IMR-90 (cell line): ENCODE measurements around the gene NFKBIZ. TPM values are rescaled to one million over a fixed set of nuclear protein-coding genes. Genes with fewer than 3 reads are reported as not detected.

ENCODE experiments used
- ATAC-seq: fragments of 200-7000 bp; cut with Tn5 transposase; 2 replicates; pipeline ENCODE4 v1.9.1; 2020; ENCODE audit warnings: low read depth, mild to moderate bottlenecking, moderate library complexity
- BruUV-seq: library from RNA; stranded (reverse); fragments of 400-500 nt; replicated peaks from 2 replicates; lab custom pipeline; 2021; lab: Mats Ljungman, UMichigan
- CTCF ChIA-PET: fragments of 300-600 bp; formaldehyde crosslinking; extraction: SDS; loops from one replicate; lab custom pipeline; 2021; ENCODE audit warnings: antibody characterized with exemption; lab: Yijun Ruan, JAX
- POLR2A ChIA-PET: fragments of 300-600 bp; sonication (Branson Sonifier 250); formaldehyde crosslinking; loops from one replicate; lab custom pipeline; 2022; ENCODE audit warnings: antibody characterized with exemption; ENCODE audit not compliant: unreplicated experiment; lab: Charles Lee
- DNase-seq: peaks from one replicate; pipeline ENCODE4 v3.0.0; 2013
- H2AFZ ChIP-seq: replicated peaks from 2 replicates; pipeline ENCODE3; 2013; ENCODE audit warnings: low read length, mild to moderate bottlenecking; ENCODE audit not compliant: poor library complexity
- H2AK5ac ChIP-seq: 2 replicates; pipeline ENCODE4 v1.6.1; 2013; ENCODE audit warnings: low read depth, low read length, inconsistent platforms
- H2AK9ac ChIP-seq: replicated peaks from 2 replicates; pipeline ENCODE3; 2013; ENCODE audit warnings: mild to moderate bottlenecking, low read depth, low read length, moderate library complexity; ENCODE audit not compliant: poor library complexity
- H2BK120ac ChIP-seq: 2 replicates; pipeline ENCODE4 v1.6.1; 2013; ENCODE audit warnings: low read depth, low read length, inconsistent platforms
- H2BK15ac ChIP-seq: 3 replicates; pipeline ENCODE4 v1.6.1; 2013; ENCODE audit warnings: low read depth, low read length, inconsistent platforms
- H2BK20ac ChIP-seq: 2 replicates; pipeline ENCODE4 v1.6.1; 2013; ENCODE audit warnings: low read depth, mild to moderate bottlenecking, inconsistent platforms, low read length, moderate library complexity
- H2BK5ac ChIP-seq: 2 replicates; pipeline ENCODE4 v1.6.1; 2013; ENCODE audit warnings: mild to moderate bottlenecking, low read depth, low read length, inconsistent platforms; ENCODE audit not compliant: poor library complexity, severe bottlenecking
- H3K14ac ChIP-seq: replicated peaks from 2 replicates; pipeline ENCODE4 v1.6.1; 2013; ENCODE audit warnings: low read depth, low read length, inconsistent platforms
- H3K18ac ChIP-seq: 2 replicates; pipeline ENCODE4 v1.6.1; 2013; ENCODE audit warnings: low read depth, low read length, control low read depth
- H3K23ac ChIP-seq: 2 replicates; pipeline ENCODE4 v1.6.1; 2013; ENCODE audit warnings: low read depth, low read length, inconsistent platforms
- H3K27ac ChIP-seq: 2 replicates; pipeline ENCODE4 v1.5.1; 2013; ENCODE audit warnings: mild to moderate bottlenecking, control low read depth, low read length; ENCODE audit not compliant: insufficient read depth
- H3K27me3 ChIP-seq: 2 replicates; pipeline ENCODE4 v1.6.1; 2013; ENCODE audit warnings: low read length; ENCODE audit not compliant: control insufficient read depth, insufficient read depth
- H3K36me3 ChIP-seq: 2 replicates; pipeline ENCODE4 v1.6.1; 2013; ENCODE audit warnings: low read length, mixed read lengths; ENCODE audit not compliant: control insufficient read depth, insufficient read depth
- H3K4ac ChIP-seq: 2 replicates; pipeline ENCODE4 v1.6.1; 2013; ENCODE audit warnings: low read depth, low read length, inconsistent platforms
- H3K4me1 ChIP-seq: 2 replicates; pipeline ENCODE4 v1.6.1; 2013; ENCODE audit warnings: low read length, mixed read lengths; ENCODE audit not compliant: control insufficient read depth, insufficient read depth
- H3K4me2 ChIP-seq: 2 replicates; pipeline ENCODE4 v1.6.1; 2013; ENCODE audit warnings: low read depth, mild to moderate bottlenecking, control low read depth, low read length, moderate library complexity
- H3K4me3 ChIP-seq: 2 replicates; pipeline ENCODE4 v1.5.1; 2013; ENCODE audit warnings: low read depth, mild to moderate bottlenecking, control low read depth, low read length, moderate library complexity; ENCODE audit not compliant: insufficient read depth
- H3K56ac ChIP-seq: 2 replicates; pipeline ENCODE4 v1.6.1; 2013; ENCODE audit warnings: low read length, inconsistent platforms; ENCODE audit not compliant: insufficient read depth; ENCODE audit errors: extremely low read depth
- H3K79me1 ChIP-seq, 2 experiments: 2 replicates each; pipeline ENCODE4 v1.6.1; 2013; ENCODE audit warnings: low read length in 2 of 2, inconsistent platforms in 1 of 2, low read depth in 1 of 2
- H3K9ac ChIP-seq: 2 replicates; pipeline ENCODE4 v1.6.1; 2013; ENCODE audit warnings: low read depth, low read length, control low read depth
- H3K9me1 ChIP-seq: 2 replicates; pipeline ENCODE4 v1.6.1; 2013; ENCODE audit warnings: low read length, inconsistent platforms; ENCODE audit not compliant: insufficient read depth
- H3K9me3 ChIP-seq: 2 replicates; pipeline ENCODE4 v1.6.1; 2013; ENCODE audit warnings: low read length; ENCODE audit not compliant: control insufficient read depth, insufficient read depth
- H4K20me1 ChIP-seq: 2 replicates; pipeline ENCODE4 v1.6.1; 2013; ENCODE audit warnings: low read length, inconsistent platforms; ENCODE audit not compliant: insufficient read depth
- H4K5ac ChIP-seq: 2 replicates; pipeline ENCODE4 v1.6.1; 2013; ENCODE audit warnings: mild to moderate bottlenecking, low read depth, low read length, control low read depth
- H4K8ac ChIP-seq, 2 experiments: 2 replicates each; pipeline ENCODE4 v1.6.1; 2013; ENCODE audit warnings: low read depth in 2 of 2, low read length in 2 of 2, control low read depth in 1 of 2, inconsistent platforms in 1 of 2
- H4K91ac ChIP-seq: 2 replicates; pipeline ENCODE4 v1.6.1; 2013; ENCODE audit warnings: low read depth, low read length, inconsistent platforms; ENCODE audit not compliant: insufficient read depth
- CEBPB ChIP-seq: IDR thresholded peaks from 2 replicates; pipeline ENCODE4 v1.6.1; 2012; ENCODE audit warnings: low read depth, low read length, improper control_type of control experiment
- CHD1 ChIP-seq: IDR thresholded peaks from 2 replicates; pipeline ENCODE4 v1.6.1; 2012; ENCODE audit warnings: low read depth, low read length, improper control_type of control experiment
- CTCF ChIP-seq: conservative IDR thresholded peaks from 2 replicates; pipeline ENCODE4 v1.5.1; 2012; ENCODE audit warnings: mild to moderate bottlenecking, low read depth, low read length, improper control_type of control experiment
- ELK1 ChIP-seq: fragments of 150-350 bp; IDR thresholded peaks from 2 replicates; pipeline ENCODE4 v1.6.1; 2016; ENCODE audit warnings: low read depth, mild to moderate bottlenecking, low read length, moderate library complexity, borderline replicate concordance
- FOS ChIP-seq: fragments of 150-350 bp; IDR thresholded peaks from 2 replicates; pipeline ENCODE4 v1.6.1; 2016; ENCODE audit warnings: low read depth, low read length
- MAZ ChIP-seq: IDR thresholded peaks from 2 replicates; pipeline ENCODE4 v1.6.1; 2012; ENCODE audit warnings: low read depth, mild to moderate bottlenecking, low read length, improper control_type of control experiment, moderate library complexity, borderline replicate concordance
- NFE2L2 ChIP-seq: fragments of 150-350 bp; IDR thresholded peaks from 2 replicates; pipeline ENCODE4 v1.6.1; 2016; ENCODE audit warnings: low read depth, mild to moderate bottlenecking, low read length
- POLR2A ChIP-seq: IDR thresholded peaks from 2 replicates; pipeline ENCODE4 v1.6.1; 2012; ENCODE audit warnings: mild to moderate bottlenecking, low read depth, low read length
- RCOR1 ChIP-seq: IDR thresholded peaks from 2 replicates; pipeline ENCODE4 v1.6.1; 2012; ENCODE audit warnings: mild to moderate bottlenecking, low read length, improper control_type of control experiment; ENCODE audit not compliant: insufficient replicate concordance
- RFX5 ChIP-seq: IDR thresholded peaks from 2 replicates; pipeline ENCODE4 v1.8.0; 2012; ENCODE audit warnings: low read depth, mild to moderate bottlenecking, low read length, moderate library complexity
- SMC3 ChIP-seq: fragments of 150-350 bp; IDR thresholded peaks from 2 replicates; pipeline ENCODE4 v1.6.1; 2016; ENCODE audit warnings: low read depth, mild to moderate bottlenecking, antibody characterized with exemption, low read length, moderate library complexity
- WGBS, 2 experiments: methylation state at CpG; one replicate each; pipeline versions ENCODE4 v1.1.5 to v1.1.7; 2013; ENCODE audit warnings: missing lambda C conversion rate in 2 of 2; ENCODE audit not compliant: insufficient read length in 1 of 2; ENCODE audit errors: extremely low coverage in 2 of 2; 5-methylcytosine and 5-hydroxymethylcytosine counted together
- dilution Hi-C: fragments of 300-500 bp; cut with HindIII; formaldehyde crosslinking; loops from one replicate; pipeline ENCODE4 v1.14.3; 2018; ENCODE audit warnings: low sequenced_read_pairs; ENCODE audit not compliant: unreplicated experiment
- in situ Hi-C: fragments of 300-500 bp; cut with MboI; formaldehyde crosslinking; loops from 3 replicates; pipeline ENCODE4 v1.14.3; 2019; ENCODE audit warnings: low sequenced_read_pairs, inconsistent platforms, mixed read lengths
- intact Hi-C: fragments of 100-400 bp; cut with micrococcal nuclease; formaldehyde crosslinking; loops from 2 replicates; pipeline ENCODE4 v1.10.0; 2022
- polyA plus RNA-seq, 3 experiments: library from polyadenylated mRNA; depleted of rRNA; stranded (reverse); fragments of >200 nt; gene quantifications; 2 replicates each; pipeline ENCODE4 v1.2.3, GENCODE V29; 2012; ENCODE audit warnings: low replicate concordance in 1 of 3
- total RNA-seq: library from RNA; depleted of rRNA; stranded (reverse); fragments of >200 nt; gene quantifications from 2 replicates; pipeline ENCODE4 v1.2.3, GENCODE V29; 2012
- TF ChIP-seq, protein P1 (sequence below): fragments of 150-350 bp; IDR thresholded peaks from 2 replicates; pipeline ENCODE4 v1.6.1; 2017; ENCODE audit warnings: mild to moderate bottlenecking, antibody characterized with exemption, low read length, low read depth

The NFKBIZ gene
- total and polyA plus RNA-seq, 2 of the 4 experiments (the other 2 are of a cell fraction) = 35.0 to 40.9 TPM

GRCh38 chr3:101842245-101842934 is 6.9 kb upstream of the NFKBIZ start:
- no peak overlapping the region for H3K4me2 ChIP-seq
- peak overlapping the region; percentile 16; the same call in 1 of the 2 replicates for H4K91ac ChIP-seq
- H4K20me1 ChIP-seq = no peaks in the 10 kb centered on the region
- ChIA-PET POLR2A (no interaction called here), CTCF (interaction anchor here (0.6 to 1.5 kb wide), 3 partner anchors 18 to 387 kb away, joined by 3 to 9 read pairs (median 3); no protein-coding TSS in a partner anchor)
- DNase-seq = no peak
- H2BK20ac ChIP-seq = peak overlapping the region; percentile 60
- H2AK5ac ChIP-seq = no peak overlapping the region
- no peak overlapping the region for H3K56ac ChIP-seq
- H3K23ac ChIP-seq = peak overlapping the region; percentile 1; the same call in 1 of the 2 replicates
- no peak overlapping the region for H2AK9ac ChIP-seq
- peak overlapping the region in 1 of 2 experiments; percentile 1; a peak in 1 of 4 replicates for H4K8ac ChIP-seq
- no peak overlapping the region for H3K4me3 ChIP-seq
- peak overlapping the region; percentile 3; the same call in 1 of the 3 replicates for H2BK15ac ChIP-seq
- H2AFZ ChIP-seq = no peak overlapping the region
- no peaks in the 10 kb centered on the region for H3K9me1 ChIP-seq
- H3K9me3 ChIP-seq = no peaks in the 10 kb centered on the region; the same call in 1 of the 2 replicates
- no TSS peak for BruUV-seq
- 100% methylated on average over 1 of the region's 2 CpGs; no CpG with 5 or more reads in 1 of the 2 experiments for whole genome bisulfite sequencing, 2 experiments
- H2BK5ac ChIP-seq = no peak overlapping the region
- peak; percentile 85 for ATAC-seq
- H3K27ac ChIP-seq = no peak overlapping the region
- dilution Hi-C loops = no loop called here
- H2BK120ac ChIP-seq = peak overlapping the region; percentile 50
- H3K27me3 ChIP-seq = no peaks in the 10 kb centered on the region
- no peak for TF ChIP-seq NFE2L2
- no peak for TF ChIP-seq SMC3
- no peak for TF ChIP-seq CEBPB
- no peak for TF ChIP-seq RFX5
- TF ChIP-seq CTCF = no peak
- no peak for TF ChIP-seq FOS
- no peak for TF ChIP-seq CHD1
- no peak for TF ChIP-seq ELK1
- TF ChIP-seq, protein P1, sequence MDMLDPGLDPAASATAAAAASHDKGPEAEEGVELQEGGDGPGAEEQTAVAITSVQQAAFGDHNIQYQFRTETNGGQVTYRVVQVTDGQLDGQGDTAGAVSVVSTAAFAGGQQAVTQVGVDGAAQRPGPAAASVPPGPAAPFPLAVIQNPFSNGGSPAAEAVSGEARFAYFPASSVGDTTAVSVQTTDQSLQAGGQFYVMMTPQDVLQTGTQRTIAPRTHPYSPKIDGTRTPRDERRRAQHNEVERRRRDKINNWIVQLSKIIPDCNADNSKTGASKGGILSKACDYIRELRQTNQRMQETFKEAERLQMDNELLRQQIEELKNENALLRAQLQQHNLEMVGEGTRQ = no peak
- no peak for TF ChIP-seq MAZ
- no peak for TF ChIP-seq RCOR1
- TF ChIP-seq POLR2A = no peak
- H3K9ac ChIP-seq = no peak overlapping the region
- H3K79me1 ChIP-seq = peaks cover 21 to 23% of the 10 kb centered on the region in 2 experiments
- in situ Hi-C loops = no loop called here
- peak overlapping the region; percentile 28; the same call in 1 of the 2 replicates for H3K18ac ChIP-seq
- H3K4me1 ChIP-seq = no peaks in the 10 kb centered on the region
- H3K14ac ChIP-seq = peak overlapping the region; percentile 47; the same call in 1 of the 2 replicates
- peak overlapping the region; percentile 30; the same call in 1 of the 2 replicates for H3K4ac ChIP-seq
- no peaks in the 10 kb centered on the region for H3K36me3 ChIP-seq
- intact Hi-C loops = no loop called here
- H4K5ac ChIP-seq = no peak overlapping the region; the same call in 1 of the 2 replicates
